ENCODE results near the gene OR2D3. TPM values are rescaled to one million over a fixed set of nuclear protein-coding genes. Genes with fewer than 3 reads are reported as not detected.
"Not testable (repeated sequence)": the region's sequence is repeated elsewhere in the genome, so short reads cannot be mapped to it uniquely, and the experiment has no call there.

Gene OR2D3
- total RNA-seq, 1 donor = not detected

DNA sequence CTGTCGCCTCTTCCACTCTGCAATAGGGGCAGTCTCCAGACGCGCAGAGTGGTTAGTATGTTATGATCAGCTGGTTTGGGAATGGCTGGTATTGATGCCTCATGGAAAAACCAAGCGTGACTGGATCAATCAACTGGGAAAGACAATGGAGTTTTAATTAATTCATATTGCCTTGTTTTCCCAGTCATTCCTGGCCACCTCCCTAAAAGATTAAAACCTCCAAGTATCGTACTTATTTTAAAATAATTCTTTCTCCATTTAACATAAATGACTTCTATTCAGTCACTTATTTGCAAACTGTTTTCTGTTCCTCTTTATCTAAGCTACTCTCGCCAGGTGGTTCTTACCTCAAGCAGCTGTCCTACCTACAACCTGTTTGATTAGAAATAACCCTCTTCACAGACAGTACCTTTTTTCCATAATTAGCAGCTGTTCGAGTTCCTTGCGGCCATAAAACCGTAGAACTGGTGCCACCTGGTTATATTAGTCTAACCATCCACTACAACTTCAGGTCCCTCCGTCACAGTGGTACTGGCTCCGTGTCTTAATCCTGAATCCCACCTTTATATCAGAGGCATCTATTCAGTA lies 6.3 kb downstream of the OR2D3 start:
- H3K4me3 ChIP-seq (ENCODE audit: low read depth, low read length) = peak overlapping the region; percentile 74
- TF ChIP-seq, protein P1, sequence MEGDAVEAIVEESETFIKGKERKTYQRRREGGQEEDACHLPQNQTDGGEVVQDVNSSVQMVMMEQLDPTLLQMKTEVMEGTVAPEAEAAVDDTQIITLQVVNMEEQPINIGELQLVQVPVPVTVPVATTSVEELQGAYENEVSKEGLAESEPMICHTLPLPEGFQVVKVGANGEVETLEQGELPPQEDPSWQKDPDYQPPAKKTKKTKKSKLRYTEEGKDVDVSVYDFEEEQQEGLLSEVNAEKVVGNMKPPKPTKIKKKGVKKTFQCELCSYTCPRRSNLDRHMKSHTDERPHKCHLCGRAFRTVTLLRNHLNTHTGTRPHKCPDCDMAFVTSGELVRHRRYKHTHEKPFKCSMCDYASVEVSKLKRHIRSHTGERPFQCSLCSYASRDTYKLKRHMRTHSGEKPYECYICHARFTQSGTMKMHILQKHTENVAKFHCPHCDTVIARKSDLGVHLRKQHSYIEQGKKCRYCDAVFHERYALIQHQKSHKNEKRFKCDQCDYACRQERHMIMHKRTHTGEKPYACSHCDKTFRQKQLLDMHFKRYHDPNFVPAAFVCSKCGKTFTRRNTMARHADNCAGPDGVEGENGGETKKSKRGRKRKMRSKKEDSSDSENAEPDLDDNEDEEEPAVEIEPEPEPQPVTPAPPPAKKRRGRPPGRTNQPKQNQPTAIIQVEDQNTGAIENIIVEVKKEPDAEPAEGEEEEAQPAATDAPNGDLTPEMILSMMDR (IDR thresholded peaks at IDR 0.05; ENCODE audit: insufficient read depth, low read depth, low read length) = no peak
- DNase-seq (ENCODE audit: low read depth) = no peak

DNA sequence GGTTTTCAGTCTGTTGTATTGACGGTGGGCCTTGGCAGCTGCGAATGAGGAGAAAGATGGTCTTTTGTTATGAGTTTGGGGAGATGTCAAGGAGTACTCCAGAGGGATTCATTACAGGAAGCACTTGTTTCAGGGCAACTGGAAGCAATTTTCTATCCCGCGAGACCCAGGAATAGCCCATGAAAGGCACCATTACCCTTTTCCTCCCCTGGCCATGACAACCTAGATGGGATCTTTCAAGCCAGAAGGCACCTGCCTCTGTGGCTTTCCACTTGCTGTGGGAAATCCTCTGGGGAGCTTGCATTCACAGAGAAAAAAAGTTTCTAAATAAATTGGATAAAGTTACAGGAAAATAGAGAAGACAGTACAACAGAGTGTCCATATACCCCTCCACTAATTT lies 8.1 kb downstream of the OR2D3 start:
- no peak for DNase-seq (ENCODE audit: low read depth)
- TF ChIP-seq, protein P1 (IDR thresholded peaks at IDR 0.05; ENCODE audit: insufficient read depth, low read depth, low read length) = no peak
- H3K4me3 ChIP-seq (ENCODE audit: low read depth, low read length) = no peak overlapping the region

DNA sequence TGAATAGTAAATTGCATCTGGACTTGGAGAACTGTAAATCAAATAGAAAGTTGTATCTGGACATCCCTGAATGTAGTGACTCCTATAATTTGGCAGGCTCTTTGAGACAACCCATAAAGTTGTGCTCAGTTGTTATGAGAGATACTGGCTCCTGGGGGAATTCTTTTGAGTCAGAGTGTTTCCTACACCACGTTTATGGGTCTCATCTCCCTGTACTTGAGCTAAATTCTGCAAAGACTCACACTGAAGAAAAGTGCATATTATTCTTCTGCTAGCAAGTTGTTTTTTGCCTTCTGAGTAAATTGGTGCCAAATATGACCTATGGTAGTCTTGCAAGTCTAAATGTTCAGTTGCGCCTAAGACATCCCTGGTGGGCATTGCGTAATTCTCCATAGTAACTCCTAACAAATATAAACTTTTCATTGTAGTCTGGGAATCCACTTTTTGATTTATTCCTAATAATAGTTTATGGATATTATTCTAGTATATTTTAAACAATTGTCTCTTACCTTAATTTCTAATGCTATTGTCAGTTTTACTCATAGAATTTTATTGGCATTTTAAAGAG lies 10.4 kb downstream of the OR2D3 start:
- no peak overlapping the region for H3K4me3 ChIP-seq (ENCODE audit: low read depth, low read length)
- TF ChIP-seq, protein P1 (IDR thresholded peaks at IDR 0.05; ENCODE audit: insufficient read depth, low read depth, low read length) = no peak
- peak; percentile 40 for DNase-seq (ENCODE audit: low read depth)

DNA sequence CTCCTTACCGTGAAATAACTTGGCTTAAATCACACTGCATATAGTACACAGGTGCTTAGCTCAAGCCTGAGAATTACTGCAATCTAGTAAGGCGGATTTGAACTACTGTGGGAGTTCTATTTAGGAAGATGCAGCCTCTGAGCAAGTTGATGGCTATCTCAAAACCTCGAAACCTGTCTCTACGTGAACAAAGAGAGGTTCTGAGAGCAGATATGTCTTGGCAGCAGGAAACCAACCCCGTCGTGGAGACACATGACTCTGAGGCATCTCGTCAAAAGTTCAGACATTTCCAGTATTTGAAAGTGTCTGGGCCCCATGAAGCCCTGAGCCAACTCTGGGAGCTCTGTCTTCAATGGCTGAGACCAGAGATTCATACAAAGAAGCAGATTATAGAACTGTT lies 11.3 kb downstream of the OR2D3 start:
- DNase-seq (ENCODE audit: low read depth) = no peak
- TF ChIP-seq, protein P1 (IDR thresholded peaks at IDR 0.05; ENCODE audit: insufficient read depth, low read depth, low read length) = no peak
- H3K4me3 ChIP-seq (ENCODE audit: low read depth, low read length) = no peak overlapping the region

DNA sequence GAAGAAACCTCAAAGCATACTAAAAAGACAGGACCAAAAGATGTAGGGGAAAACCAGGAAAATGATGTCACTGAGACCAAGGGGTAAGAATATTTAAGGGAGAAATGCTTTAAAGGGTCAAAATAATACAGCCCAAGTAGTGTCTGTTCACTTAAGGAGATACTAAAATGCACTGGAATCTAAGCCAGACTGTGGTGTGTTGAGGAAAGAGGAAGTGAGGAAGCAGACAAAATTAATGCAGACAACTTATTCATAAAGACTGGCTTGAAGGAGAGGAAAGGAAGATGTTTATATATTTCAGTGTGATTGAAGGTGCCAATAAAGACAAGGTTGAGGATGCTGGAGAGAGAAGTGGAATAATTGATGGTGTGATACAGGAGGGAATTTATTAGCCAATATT lies 21.2 kb downstream of the OR2D3 start:
- no peak overlapping the region for H3K4me3 ChIP-seq (ENCODE audit: low read depth, low read length)
- no peak for DNase-seq (ENCODE audit: low read depth)
- TF ChIP-seq, protein P1 (IDR thresholded peaks at IDR 0.05; ENCODE audit: insufficient read depth, low read depth, low read length) = no peak

DNA sequence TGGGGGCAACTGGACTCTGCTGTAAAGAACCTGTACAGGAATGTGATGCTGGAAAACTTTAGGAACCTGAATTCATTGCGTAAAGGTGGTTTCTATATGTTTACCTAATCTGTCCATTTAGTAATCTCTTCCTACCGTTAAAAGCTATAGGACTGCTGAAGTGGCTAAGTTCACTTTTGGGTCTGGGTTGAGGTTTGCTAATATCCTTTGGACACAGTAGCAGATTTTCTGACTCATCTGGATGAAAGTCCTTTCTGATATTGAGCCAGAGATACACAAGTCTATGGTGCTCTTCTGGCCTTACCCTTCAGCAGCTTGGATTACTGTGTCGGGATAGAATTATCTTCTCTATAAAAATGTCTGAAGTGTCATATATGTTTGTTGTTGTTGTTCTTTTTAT lies 22.3 kb downstream of the OR2D3 start:
- TF ChIP-seq, protein P1 (IDR thresholded peaks at IDR 0.05; ENCODE audit: insufficient read depth, low read depth, low read length) = no peak
- H3K4me3 ChIP-seq (ENCODE audit: low read depth, low read length) = no peak overlapping the region
- DNase-seq (ENCODE audit: low read depth) = no peak

DNA sequence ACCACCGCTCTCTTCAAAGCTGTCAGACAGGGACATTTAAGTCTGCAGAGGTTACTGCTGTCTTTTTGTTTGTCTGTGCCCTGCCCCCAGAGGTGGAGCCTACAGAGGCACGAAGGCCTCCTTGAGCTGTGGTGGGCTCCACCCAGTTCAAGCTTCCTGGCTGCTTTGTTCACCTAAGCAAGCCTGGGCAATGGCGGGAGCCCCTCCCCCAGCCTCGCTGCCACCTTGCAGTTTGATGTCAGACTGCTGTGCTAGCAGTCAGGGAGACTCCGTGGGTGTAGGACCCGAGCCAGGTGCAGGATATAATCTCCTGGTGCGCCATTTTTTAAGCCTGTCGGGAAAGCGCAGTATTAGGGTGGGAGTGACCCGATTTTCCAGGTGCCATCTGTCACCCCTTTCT lies 33.4 kb downstream of the OR2D3 start:
- not testable (repeated sequence) for DNase-seq (ENCODE audit: low read depth); H3K4me3 ChIP-seq (ENCODE audit: low read depth, low read length)
